CD14-positive monocyte (primary cell): Measurements from ENCODE around the gene SDHAF4. TPM values are rescaled to one million over a fixed set of nuclear protein-coding genes. Genes with fewer than 3 reads are reported as not detected.
"Not testable (repeated sequence)": the region's sequence is repeated elsewhere in the genome, so short reads cannot be mapped to it uniquely, and the experiment has no call there.

Experiments
- DNase-seq, 3 donors: peaks; one replicate each; pipeline ENCODE4 v3.0.0-alpha.2; 2011 to 2022
- H2AFZ ChIP-seq: 2 replicates; pipeline ENCODE4 v1.6.0; 2012; ENCODE audit warnings: mild to moderate bottlenecking, low read depth, low read length, inconsistent platforms; ENCODE audit not compliant: insufficient read depth, poor library complexity, severe bottlenecking
- H3K27ac ChIP-seq, 2 donors: 1 replicate in 1 of 2; 2 replicates in 1 of 2; pipeline ENCODE4 v1.5.1; 2012 to 2013; ENCODE audit warnings: low read length in 2 of 2, control low read depth in 1 of 2, inconsistent platforms in 1 of 2, low read depth in 1 of 2, mild to moderate bottlenecking in 1 of 2
- H3K27me3 ChIP-seq, 2 donors: one replicate each; pipeline versions ENCODE4 v1.6.0 to v1.6.1; 2011 to 2013; ENCODE audit warnings: low read length in 2 of 2; ENCODE audit not compliant: control insufficient read depth in 2 of 2, insufficient read depth in 2 of 2
- H3K36me3 ChIP-seq, 2 donors: replicated peaks in 1 of 2; 1 replicate in 1 of 2; 2 replicates in 1 of 2; pipeline versions ENCODE4 v1.5.1 to v1.6.1; 2012 to 2013; ENCODE audit warnings: low read length in 2 of 2, control low read depth in 1 of 2, inconsistent platforms in 1 of 2, mild to moderate bottlenecking in 1 of 2; ENCODE audit not compliant: insufficient read depth in 2 of 2, control insufficient read depth in 1 of 2
- H3K4me1 ChIP-seq, 2 donors: 1 replicate in 1 of 2; 2 replicates in 1 of 2; pipeline versions ENCODE4 v1.5.1 to v1.6.1; 2012 to 2013; ENCODE audit warnings: low read length in 2 of 2, control low read depth in 1 of 2, inconsistent platforms in 1 of 2, mild to moderate bottlenecking in 1 of 2, moderate library complexity in 1 of 2; ENCODE audit not compliant: insufficient read depth in 2 of 2, control insufficient read depth in 1 of 2
- H3K4me2 ChIP-seq: replicated peaks from 2 replicates; pipeline ENCODE3; 2012; ENCODE audit warnings: low read length, moderate library complexity, mild to moderate bottlenecking; ENCODE audit not compliant: poor library complexity, severe bottlenecking; ENCODE audit errors: extremely low read depth
- H3K4me3 ChIP-seq, 3 experiments: fragments of 200-600 bp in 1 of 3; sonication (generic) in 1 of 3; replicated peaks in 1 of 3; 1 replicate in 2 of 3; 2 replicates in 1 of 3; pipeline ENCODE4 v1.5.1; 2011 to 2013; ENCODE audit warnings: low read length in 3 of 3, mild to moderate bottlenecking in 3 of 3, control low read depth in 2 of 3, low read depth in 2 of 3, inconsistent platforms in 1 of 3, moderate library complexity in 1 of 3
- H3K79me2 ChIP-seq: 2 replicates; pipeline ENCODE4 v1.6.0; 2012; ENCODE audit warnings: mild to moderate bottlenecking, control low read depth, inconsistent platforms, low read length, moderate library complexity; ENCODE audit not compliant: insufficient read depth
- H3K9ac ChIP-seq: 2 replicates; pipeline ENCODE4 v1.6.0; 2017; ENCODE audit warnings: low read length, mild to moderate bottlenecking; ENCODE audit not compliant: insufficient read depth, poor library complexity, severe bottlenecking
- H3K9me3 ChIP-seq, 2 donors: replicated peaks in 1 of 2; 1 replicate in 1 of 2; 2 replicates in 1 of 2; pipeline versions ENCODE4 v1.5.1 to v1.6.1; 2012 to 2013; ENCODE audit warnings: low read length in 2 of 2, control low read depth in 1 of 2; ENCODE audit not compliant: control insufficient read depth in 1 of 2, insufficient read depth in 1 of 2
- H4K20me1 ChIP-seq: 2 replicates; pipeline ENCODE4 v1.6.0; 2012; ENCODE audit warnings: mild to moderate bottlenecking, low read length, control low read depth, moderate library complexity; ENCODE audit not compliant: insufficient read depth
- H3K27ac Mint-ChIP-seq, 7 donors: one replicate each; pipeline ENCODE4 v1.8.0; 2020; ENCODE audit warnings: mild to moderate bottlenecking in 7 of 7, mixed read lengths in 7 of 7, moderate library complexity in 6 of 7, inconsistent platforms in 2 of 7
- H3K27me3 Mint-ChIP-seq, 3 donors: one replicate each; pipeline ENCODE4 v1.8.0; 2021 to 2022; ENCODE audit warnings: low read depth in 3 of 3, mild to moderate bottlenecking in 3 of 3, mixed read lengths in 3 of 3, moderate library complexity in 3 of 3, inconsistent platforms in 1 of 3
- H3K36me3 Mint-ChIP-seq, 2 donors: one replicate each; pipeline ENCODE4 v1.8.0; 2020; ENCODE audit warnings: mixed read lengths in 2 of 2, inconsistent platforms in 1 of 2, mild to moderate bottlenecking in 1 of 2
- H3K4me1 Mint-ChIP-seq: one replicate; pipeline ENCODE4 v1.8.0; 2020; ENCODE audit warnings: mild to moderate bottlenecking, mixed read lengths
- H3K4me3 Mint-ChIP-seq, 2 donors: one replicate each; pipeline ENCODE4 v1.8.0; 2020; ENCODE audit warnings: mild to moderate bottlenecking in 2 of 2, mixed read lengths in 2 of 2, moderate library complexity in 1 of 2
- H3K9me3 Mint-ChIP-seq, 7 donors: one replicate each; pipeline ENCODE4 v1.8.0; 2020 to 2022; ENCODE audit warnings: mixed read lengths in 7 of 7, mild to moderate bottlenecking in 6 of 7, moderate library complexity in 6 of 7, inconsistent platforms in 2 of 7
- WGBS: methylation state at CpG from one replicate; pipeline ENCODE4 v1.1.5; 2013; ENCODE audit warnings: missing lambda C conversion rate; ENCODE audit not compliant: insufficient coverage; 5-methylcytosine and 5-hydroxymethylcytosine counted together
- intact Hi-C, 2 donors: fragments of 100-400 bp; cut with micrococcal nuclease; formaldehyde crosslinking; loops; one replicate each; pipeline versions ENCODE4 v1.15.0 to v1.15.1; 2023
- polyA plus RNA-seq, 3 donors: library from polyadenylated mRNA; depleted of rRNA in 1 of 3; unstranded in 2 of 3; stranded (reverse) in 1 of 3; fragments of 300-500 nt in 2 of 3; fragments of >200 nt in 1 of 3; fragmentation: Illumina TruSeq in 2 of 3; gene quantifications; 1 replicate in 2 of 3; 2 replicates in 1 of 3; pipeline ENCODE4 v1.2.3, GENCODE V29; 2012 to 2021
- TF ChIP-seq, protein P1 (sequence below): fragments of 200-600 bp; IDR thresholded peaks from one replicate; pipeline ENCODE4 v1.8.0; 2022; ENCODE audit warnings: antibody characterized with exemption, mild to moderate bottlenecking

SDHAF4 gene
- polyA plus RNA-seq, 3 donors = 1.5 to 8.3 (median 7.4) TPM

GRCh38 chr6:70601014-70601413 is 34.3 kb downstream of the SDHAF4 start:
- DNase-seq = no peak
- Histone ChIP-seq H3K79me2 (no peaks in the 10 kb centered on the region), H3K4me1 (no peaks in the 10 kb centered on the region), H4K20me1 (no peaks in the 10 kb centered on the region), H2AFZ (no peak overlapping the region), H3K9me3 (peaks cover 0 to 14% of the 10 kb centered on the region in 2 donors), H3K4me3 (no peak overlapping the region), H3K9ac (no peak overlapping the region), H3K27ac (no peak overlapping the region), H3K36me3 (no peaks in the 10 kb centered on the region), H3K27me3 (no peaks in the 10 kb centered on the region), H3K4me2 (no peak overlapping the region)
- Mint-ChIP-seq H3K9me3 (peaks cover 5 to 17% (median 14%) of the 10 kb centered on the region in 7 donors), H3K4me1 (no peaks in the 10 kb centered on the region), H3K4me3 (no peak overlapping the region), H3K27ac (no peak overlapping the region), H3K27me3 (peaks cover 0 to 1% (median 0%) of the 10 kb centered on the region in 3 donors), H3K36me3 (no peaks in the 10 kb centered on the region)
- WGBS = 80% methylated on average over 1 of the region's 3 CpGs
- intact Hi-C loops = no loop called here
- TF ChIP-seq, protein P1, sequence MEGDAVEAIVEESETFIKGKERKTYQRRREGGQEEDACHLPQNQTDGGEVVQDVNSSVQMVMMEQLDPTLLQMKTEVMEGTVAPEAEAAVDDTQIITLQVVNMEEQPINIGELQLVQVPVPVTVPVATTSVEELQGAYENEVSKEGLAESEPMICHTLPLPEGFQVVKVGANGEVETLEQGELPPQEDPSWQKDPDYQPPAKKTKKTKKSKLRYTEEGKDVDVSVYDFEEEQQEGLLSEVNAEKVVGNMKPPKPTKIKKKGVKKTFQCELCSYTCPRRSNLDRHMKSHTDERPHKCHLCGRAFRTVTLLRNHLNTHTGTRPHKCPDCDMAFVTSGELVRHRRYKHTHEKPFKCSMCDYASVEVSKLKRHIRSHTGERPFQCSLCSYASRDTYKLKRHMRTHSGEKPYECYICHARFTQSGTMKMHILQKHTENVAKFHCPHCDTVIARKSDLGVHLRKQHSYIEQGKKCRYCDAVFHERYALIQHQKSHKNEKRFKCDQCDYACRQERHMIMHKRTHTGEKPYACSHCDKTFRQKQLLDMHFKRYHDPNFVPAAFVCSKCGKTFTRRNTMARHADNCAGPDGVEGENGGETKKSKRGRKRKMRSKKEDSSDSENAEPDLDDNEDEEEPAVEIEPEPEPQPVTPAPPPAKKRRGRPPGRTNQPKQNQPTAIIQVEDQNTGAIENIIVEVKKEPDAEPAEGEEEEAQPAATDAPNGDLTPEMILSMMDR = no peak

DNA sequence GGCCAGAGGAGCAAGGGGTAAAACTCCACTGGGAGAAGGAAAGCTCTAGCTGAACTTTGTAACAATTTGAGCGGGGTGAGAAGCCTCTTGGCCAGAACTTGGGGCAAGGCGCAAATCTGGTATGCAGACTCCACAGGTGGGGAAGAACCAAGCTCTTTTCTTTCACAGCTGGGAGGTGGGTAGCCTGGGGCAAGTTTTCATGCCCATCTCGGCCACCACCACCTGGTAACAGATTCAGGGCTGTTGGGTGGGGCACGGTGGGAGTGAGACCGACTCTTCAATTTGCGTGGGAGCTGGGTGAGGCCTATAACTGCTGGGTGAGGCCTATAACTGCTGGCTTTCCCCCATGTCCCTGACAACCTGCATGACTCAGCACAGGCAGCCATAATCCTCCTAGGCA is 37.5 kb downstream of the SDHAF4 start:
- H3K4me3 ChIP-seq = no peak overlapping the region
- TF ChIP-seq, protein P1 = no peak
- H3K4me1 ChIP-seq = no peaks in the 10 kb centered on the region
- no peaks in the 10 kb centered on the region for H3K36me3 ChIP-seq
- H3K4me2 ChIP-seq = no peak overlapping the region
- H4K20me1 ChIP-seq = no peaks in the 10 kb centered on the region
- Mint-ChIP-seq H3K36me3 (no peaks in the 10 kb centered on the region), H3K9me3 (peaks cover 8 to 22% (median 17%) of the 10 kb centered on the region in 7 donors), H3K27ac (no peak overlapping the region), H3K4me3 (no peak overlapping the region), H3K4me1 (no peaks in the 10 kb centered on the region), H3K27me3 (peaks cover 0 to 1% (median 0%) of the 10 kb centered on the region in 3 donors)
- H2AFZ ChIP-seq = no peak overlapping the region
- H3K27ac ChIP-seq = no peak overlapping the region
- no peaks in the 10 kb centered on the region for H3K79me2 ChIP-seq
- intact Hi-C loops = no loop called here
- WGBS = 90% methylated on average over 4 of the region's 6 CpGs
- DNase-seq = no peak
- peaks cover 0 to 14% of the 10 kb centered on the region in 2 donors for H3K9me3 ChIP-seq
- no peaks in the 10 kb centered on the region for H3K27me3 ChIP-seq
- no peak overlapping the region for H3K9ac ChIP-seq

DNA sequence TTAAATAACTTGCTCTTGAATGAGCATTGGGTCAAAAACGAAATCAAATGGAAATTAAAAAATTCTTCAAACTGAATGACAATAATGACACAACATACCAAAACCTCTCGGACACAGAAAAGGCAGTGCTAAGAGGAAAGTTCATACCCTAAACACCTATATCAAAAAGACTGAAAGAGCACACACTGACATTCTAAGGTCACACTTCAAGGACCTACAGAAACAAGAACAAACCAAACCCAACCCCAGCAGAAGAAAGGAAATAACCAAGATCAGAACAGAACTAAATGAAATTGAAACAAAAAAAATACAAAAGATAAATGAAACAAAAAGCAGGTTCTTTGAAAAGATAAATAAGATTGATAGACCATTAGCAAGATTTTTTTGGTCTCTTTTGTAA is 40.6 kb downstream of the SDHAF4 start:
- H3K4me3 Mint-ChIP-seq, H3K27me3 ChIP-seq, H3K4me1 Mint-ChIP-seq, DNase-seq, H3K27ac ChIP-seq, H3K79me2 ChIP-seq, H3K4me3 ChIP-seq, H2AFZ ChIP-seq, H3K27me3 Mint-ChIP-seq, H3K36me3 Mint-ChIP-seq, intact Hi-C loops, H4K20me1 ChIP-seq, H3K4me1 ChIP-seq, H3K36me3 ChIP-seq, H3K4me2 ChIP-seq, H3K9ac ChIP-seq, H3K27ac Mint-ChIP-seq: not testable (repeated sequence)
- 100% methylated on average over 1 of the region's 2 CpGs for WGBS
- peaks cover 0 to 14% of the 10 kb centered on the region in 2 donors for H3K9me3 ChIP-seq
- peaks cover 8 to 22% (median 17%) of the 10 kb centered on the region in 7 donors for H3K9me3 Mint-ChIP-seq
